ENCODE results near the gene ADAMTSL1.
"Not testable (repeated sequence)": the region's sequence is repeated elsewhere in the genome, so short reads cannot be mapped to it uniquely, and the experiment has no call there.

The ADAMTSL1 gene

DNA sequence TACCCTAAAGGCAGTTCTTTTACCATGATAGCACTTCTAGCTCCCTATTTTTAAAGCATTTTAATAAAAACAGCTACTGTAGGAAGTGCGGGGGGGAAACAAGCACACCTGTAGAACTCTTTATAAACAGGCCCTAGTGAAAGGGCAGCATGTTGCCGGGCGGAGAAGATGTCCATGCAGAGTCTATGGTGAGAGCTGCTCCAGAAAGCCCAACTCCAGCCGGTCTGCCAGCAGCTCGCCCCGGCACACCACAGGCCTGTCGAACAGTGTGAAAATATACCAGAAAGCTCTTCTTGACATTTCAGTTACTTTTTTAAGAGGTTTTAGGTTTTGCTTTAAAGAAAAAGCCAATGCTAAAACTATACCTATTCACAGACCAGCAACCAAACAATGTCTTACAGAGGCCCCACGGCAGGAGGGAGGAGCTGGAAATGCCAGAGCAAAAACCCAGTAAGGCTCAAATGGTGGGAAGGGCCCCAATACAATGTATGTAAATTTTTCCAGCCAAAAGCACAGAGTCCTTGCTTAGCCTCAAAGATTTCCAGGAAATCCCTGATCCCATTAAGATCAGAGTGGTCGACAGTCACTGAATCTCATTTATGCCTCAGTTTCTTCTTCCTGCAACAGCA, 437.9 kb downstream of the ADAMTSL1 start:
- Histone ChIP-seq H3K27me3 (ENCODE audit: low read depth) (no peaks in the 10 kb centered on the region), H3K4me1 (no peaks in the 10 kb centered on the region), H3K9me3 (no peaks in the 10 kb centered on the region), H3K4me3 (no peak overlapping the region), H3K36me3 (replicated peaks) (no peaks in the 10 kb centered on the region)
- in situ Hi-C loops (cut with MboI; ENCODE audit: low sequenced_read_pairs), result no loop called here
- no peak for DNase-seq (ENCODE audit: low spot score in 2 of 2)

DNA sequence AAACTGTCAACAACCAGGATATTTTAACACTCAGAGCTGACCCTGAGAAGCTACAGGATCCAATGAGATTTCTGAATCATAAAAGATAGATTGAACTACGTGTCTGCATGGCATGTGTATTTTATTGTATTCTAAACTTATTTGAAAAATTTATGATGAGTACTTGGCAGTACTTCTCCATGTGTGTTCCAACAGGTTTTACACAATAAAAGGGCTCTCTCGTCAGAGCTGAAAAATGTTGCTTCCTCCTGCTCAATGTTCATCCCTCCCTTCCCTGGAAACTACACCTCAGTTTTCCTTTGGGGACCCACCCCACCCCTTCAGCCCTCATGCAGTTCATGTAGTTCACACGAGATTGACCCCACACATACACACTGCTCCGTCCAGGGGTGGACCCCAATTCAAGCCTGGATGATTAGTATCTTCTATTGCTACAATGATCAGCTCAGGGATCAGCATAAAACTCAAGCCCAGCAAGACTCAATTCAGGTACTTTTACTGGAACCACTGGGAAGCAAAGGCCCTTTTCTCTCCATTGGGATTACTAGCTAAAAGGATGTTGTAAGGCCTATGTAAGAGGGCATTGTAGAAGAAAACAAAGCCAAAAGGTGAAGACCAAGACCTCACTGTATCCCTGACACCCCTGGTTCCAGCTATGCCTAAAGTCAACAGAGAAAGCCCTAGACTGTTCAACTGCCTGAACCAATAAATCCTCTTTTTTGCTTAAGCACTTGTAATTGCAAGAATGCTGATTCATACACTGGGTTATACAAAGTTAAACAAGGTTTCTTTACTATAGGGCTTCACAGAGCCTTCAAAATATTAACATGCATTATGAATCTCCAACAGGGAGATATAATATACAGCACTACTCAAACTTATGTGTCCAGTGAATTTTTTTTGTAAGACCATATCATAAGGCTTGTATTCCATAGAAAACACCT, 446.5 kb downstream of the ADAMTSL1 start:
- no peaks in the 10 kb centered on the region for H3K4me1 ChIP-seq
- in situ Hi-C loops (cut with MboI; ENCODE audit: low sequenced_read_pairs), result no loop called here
- H3K36me3 ChIP-seq (replicated peaks), result no peaks in the 10 kb centered on the region
- no peaks in the 10 kb centered on the region for H3K27me3 ChIP-seq (ENCODE audit: low read depth)
- no peaks in the 10 kb centered on the region for H3K9me3 ChIP-seq
- no peak for DNase-seq (ENCODE audit: low spot score in 2 of 2)
- H3K4me3 ChIP-seq, result no peak overlapping the region

DNA sequence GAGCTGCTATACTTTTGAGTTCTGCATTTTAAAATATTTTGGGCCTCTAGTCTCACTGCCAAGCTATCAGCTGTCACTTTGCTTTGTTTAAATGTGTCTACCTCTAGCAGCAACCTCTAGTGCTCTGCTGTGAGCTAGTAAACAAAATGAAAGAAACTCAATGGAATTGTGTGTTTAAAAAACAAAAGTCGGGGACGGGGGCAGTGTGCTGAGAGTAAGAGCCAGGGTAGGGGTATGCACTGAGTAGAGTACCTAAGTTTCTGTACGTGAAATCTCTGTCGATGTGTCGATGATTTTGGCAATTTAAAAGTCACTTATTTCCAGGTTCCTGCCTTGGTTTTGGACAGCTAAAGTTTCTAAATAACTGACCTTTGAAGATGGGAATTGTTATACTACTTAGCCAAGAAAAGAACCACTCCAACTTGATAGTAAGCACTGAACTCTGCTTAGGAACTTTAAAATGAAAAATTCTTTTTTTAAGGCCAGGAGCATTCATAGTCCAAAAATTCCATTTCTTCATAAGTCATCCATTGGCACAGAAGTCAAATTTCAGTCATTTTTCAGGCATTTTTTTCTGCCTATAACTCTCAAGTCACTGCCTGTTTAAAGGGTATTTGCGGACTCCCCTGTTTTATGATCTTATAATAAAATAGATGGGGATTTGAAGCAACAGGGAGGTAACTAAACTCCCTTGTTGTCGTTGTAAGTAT, 447.6 kb downstream of the ADAMTSL1 start:
- no peaks in the 10 kb centered on the region for H3K4me1 ChIP-seq
- no peaks in the 10 kb centered on the region for H3K36me3 ChIP-seq (replicated peaks)
- no peak overlapping the region for H3K4me3 ChIP-seq
- DNase-seq (ENCODE audit: low spot score in 2 of 2), result no peak
- H3K27me3 ChIP-seq (ENCODE audit: low read depth), result no peaks in the 10 kb centered on the region
- in situ Hi-C loops (cut with MboI; ENCODE audit: low sequenced_read_pairs), result no loop called here
- no peaks in the 10 kb centered on the region for H3K9me3 ChIP-seq

DNA sequence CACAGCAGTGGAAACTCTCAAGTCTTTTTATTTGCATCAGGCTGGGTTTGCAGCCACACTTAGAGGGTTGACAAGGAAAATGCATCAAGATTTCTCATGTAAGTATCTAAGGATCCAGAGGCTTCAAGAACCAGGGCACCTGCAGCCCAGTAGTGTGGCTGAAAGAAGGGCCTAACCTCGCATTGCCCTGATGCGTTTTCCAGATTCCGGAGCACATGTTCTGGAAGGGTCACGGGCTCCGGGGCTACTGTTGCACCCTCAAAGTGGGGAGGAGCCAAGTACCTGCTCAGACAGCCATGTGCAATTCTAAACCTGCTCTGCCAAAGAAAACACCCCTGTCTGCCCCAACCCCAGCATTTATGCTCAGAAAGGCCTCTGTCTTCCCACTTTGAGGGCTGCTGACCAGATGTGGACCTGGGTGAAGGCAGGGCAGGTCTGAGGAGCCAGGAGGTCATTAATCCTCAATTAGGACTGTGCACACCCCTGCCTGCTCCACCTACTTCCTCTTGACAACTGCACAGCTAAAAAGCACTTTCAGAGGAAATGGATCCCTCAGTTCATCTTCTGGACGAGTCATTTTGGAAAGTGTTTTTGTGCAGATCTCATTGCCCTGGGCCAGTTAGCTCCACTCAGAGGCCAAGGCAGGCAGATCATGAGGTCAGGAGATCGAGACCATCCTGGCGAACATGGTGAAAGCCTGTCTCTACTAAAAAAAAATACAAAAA, 448.4 kb downstream of the ADAMTSL1 start:
- Histone ChIP-seq H3K27me3 (ENCODE audit: low read depth) (no peaks in the 10 kb centered on the region), H3K4me3 (no peak overlapping the region), H3K4me1 (no peaks in the 10 kb centered on the region), H3K36me3 (replicated peaks) (no peaks in the 10 kb centered on the region), H3K9me3 (no peaks in the 10 kb centered on the region)
- in situ Hi-C loops (cut with MboI; ENCODE audit: low sequenced_read_pairs), result no loop called here
- no peak for DNase-seq (ENCODE audit: low spot score in 2 of 2)

DNA sequence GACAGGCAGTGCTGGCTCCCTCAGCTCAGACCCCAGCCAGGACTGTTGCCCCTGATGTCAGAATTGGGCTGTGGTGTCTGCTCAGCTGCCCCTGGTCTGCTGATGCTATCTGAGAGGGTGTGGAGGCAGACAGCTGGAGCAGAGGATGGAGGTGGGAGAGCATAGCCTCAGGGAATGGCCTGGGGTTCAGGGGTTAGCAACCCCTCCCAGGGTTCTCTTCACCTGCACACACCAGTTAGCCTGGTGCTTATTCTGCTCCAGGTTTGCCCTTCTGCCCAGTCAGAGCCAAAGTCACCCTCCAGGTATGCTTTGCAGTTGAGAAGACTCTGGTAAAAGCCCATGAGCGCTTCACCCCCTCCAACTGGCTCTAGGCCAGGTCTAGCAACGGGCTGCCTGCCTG, 449.2 kb downstream of the ADAMTSL1 start:
- no peaks in the 10 kb centered on the region for H3K27me3 ChIP-seq (ENCODE audit: low read depth)
- no peak overlapping the region for H3K4me3 ChIP-seq
- H3K9me3 ChIP-seq, result no peaks in the 10 kb centered on the region
- H3K4me1 ChIP-seq, result no peaks in the 10 kb centered on the region
- no peak for DNase-seq (ENCODE audit: low spot score in 2 of 2)
- in situ Hi-C loops (cut with MboI; ENCODE audit: low sequenced_read_pairs), result no loop called here
- no peaks in the 10 kb centered on the region for H3K36me3 ChIP-seq (replicated peaks)

DNA sequence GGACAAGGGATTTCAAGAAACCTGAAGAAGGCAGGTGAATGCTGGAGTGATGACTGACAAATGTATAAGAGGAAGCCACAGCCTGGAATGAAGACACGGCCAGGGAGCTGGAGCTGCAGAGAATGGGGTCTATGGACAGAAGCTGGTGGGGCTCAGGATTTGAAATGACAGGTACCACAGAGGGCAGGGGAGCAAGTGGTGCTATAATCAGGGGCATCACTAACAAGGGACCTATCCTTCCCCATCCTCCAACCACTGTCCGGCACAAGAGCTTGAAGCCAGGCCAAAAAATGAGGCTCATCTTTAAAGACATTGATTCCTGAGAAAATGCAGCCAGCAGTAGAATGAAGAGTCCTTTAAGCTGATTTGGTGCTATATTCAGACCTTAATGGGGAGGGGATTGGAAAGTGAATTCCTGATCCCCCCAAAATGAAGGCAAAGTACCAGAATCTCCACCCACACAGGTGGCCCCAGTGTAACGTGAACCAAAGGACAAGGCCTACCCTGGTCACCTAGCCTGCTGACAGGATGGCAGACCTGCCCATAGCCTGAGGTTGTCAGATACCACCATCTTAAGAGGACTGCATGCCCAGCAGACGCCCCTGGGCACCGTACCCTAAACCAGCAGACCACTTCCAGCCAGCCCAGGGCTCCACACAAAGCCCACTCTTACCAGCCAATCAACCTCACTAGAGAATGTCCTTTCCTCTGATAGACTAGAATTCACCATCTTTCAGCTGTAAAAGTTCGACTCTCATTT, 449.9 kb downstream of the ADAMTSL1 start:
- Histone ChIP-seq H3K27me3 (ENCODE audit: low read depth) (no peaks in the 10 kb centered on the region), H3K4me1 (no peaks in the 10 kb centered on the region)

DNA sequence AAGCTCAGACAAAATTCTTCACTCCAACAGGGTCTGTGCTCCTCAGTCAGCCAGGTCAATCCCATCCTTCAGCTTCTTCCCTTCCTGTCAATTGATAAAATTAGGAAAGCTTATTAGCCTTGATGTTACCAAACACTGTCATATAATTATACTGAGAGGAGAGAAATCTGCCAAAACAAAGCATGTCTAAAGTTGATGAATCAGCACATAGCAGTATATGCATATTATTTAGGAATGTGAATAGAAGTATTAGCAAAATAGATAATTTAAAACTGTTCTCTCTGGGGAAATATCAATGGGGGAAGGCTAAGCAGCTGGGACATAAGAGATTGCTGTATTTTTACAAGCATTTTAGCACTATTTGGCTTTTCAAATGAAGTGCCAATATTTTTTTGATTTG, 451.9 kb downstream of the ADAMTSL1 start:
- Histone ChIP-seq H3K4me1 (no peaks in the 10 kb centered on the region), H3K4me3 (no peak overlapping the region), H3K9me3 (no peaks in the 10 kb centered on the region), H3K27me3 (ENCODE audit: low read depth) (no peaks in the 10 kb centered on the region), H3K36me3 (replicated peaks) (no peaks in the 10 kb centered on the region)
- in situ Hi-C loops (cut with MboI; ENCODE audit: low sequenced_read_pairs), result no loop called here
- DNase-seq (ENCODE audit: low spot score in 2 of 2), result no peak

More for the DNA sequence above, 449.9 kb downstream of the ADAMTSL1 start:
- no peaks in the 10 kb centered on the region for H3K9me3 ChIP-seq
- DNase-seq (ENCODE audit: low spot score in 2 of 2), result no peak
- H3K36me3 ChIP-seq (replicated peaks), result no peaks in the 10 kb centered on the region
- H3K4me3 ChIP-seq, result no peak overlapping the region
- in situ Hi-C loops (cut with MboI; ENCODE audit: low sequenced_read_pairs), result no loop called here

DNA sequence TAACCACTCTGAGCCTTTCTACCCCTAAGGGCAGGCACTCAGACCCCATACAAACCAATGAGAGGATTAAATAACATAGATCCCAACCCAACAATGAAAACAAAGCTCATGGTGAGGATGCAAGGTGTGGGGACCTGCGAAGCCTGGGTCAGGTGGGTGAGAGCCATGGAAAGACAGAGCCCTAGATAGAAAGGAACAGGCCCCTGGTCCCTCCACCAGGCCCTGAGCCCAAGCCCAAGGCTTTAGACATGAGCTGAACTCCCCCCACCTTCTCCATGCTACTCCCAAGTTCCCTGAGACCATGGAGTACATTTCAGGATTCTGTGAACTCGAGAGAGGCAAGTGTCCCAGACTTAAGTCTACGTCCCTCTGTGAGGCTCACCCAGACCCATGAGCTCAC, 452.6 kb downstream of the ADAMTSL1 start:
- in situ Hi-C loops (cut with MboI; ENCODE audit: low sequenced_read_pairs), result no loop called here
- H3K9me3 ChIP-seq, result no peaks in the 10 kb centered on the region
- H3K4me3 ChIP-seq, result no peak overlapping the region
- H3K36me3 ChIP-seq (replicated peaks), result no peaks in the 10 kb centered on the region
- no peaks in the 10 kb centered on the region for H3K27me3 ChIP-seq (ENCODE audit: low read depth)
- DNase-seq (ENCODE audit: low spot score in 2 of 2), result no peak
- H3K4me1 ChIP-seq, result no peaks in the 10 kb centered on the region

DNA sequence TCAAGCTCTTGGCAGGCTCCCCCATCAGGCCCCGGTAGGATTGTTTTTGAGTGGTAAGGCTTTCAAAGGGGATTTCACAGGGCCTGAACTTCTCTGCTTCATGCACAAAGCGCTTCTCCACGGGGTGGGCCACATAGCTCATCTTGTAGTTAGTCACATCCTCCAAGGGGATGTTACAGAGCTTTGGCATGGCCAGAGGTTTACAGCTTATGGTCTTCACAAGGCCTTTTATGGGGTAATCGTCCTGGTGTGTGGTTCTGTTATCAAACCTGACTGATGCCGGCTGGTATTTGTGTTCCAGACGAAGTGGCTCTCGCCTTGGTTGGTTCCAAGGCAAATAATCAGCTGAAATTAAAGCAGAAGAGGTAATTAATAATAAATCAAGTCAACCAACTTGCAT, 454.8 kb downstream of the ADAMTSL1 start:
- no peaks in the 10 kb centered on the region for H3K36me3 ChIP-seq (replicated peaks)
- DNase-seq (ENCODE audit: low spot score in 2 of 2), result no peak
- no peaks in the 10 kb centered on the region for H3K9me3 ChIP-seq
- H3K27me3 ChIP-seq (ENCODE audit: low read depth), result no peaks in the 10 kb centered on the region
- H3K4me3 ChIP-seq, result no peak overlapping the region
- in situ Hi-C loops (cut with MboI; ENCODE audit: low sequenced_read_pairs), result no loop called here
- no peaks in the 10 kb centered on the region for H3K4me1 ChIP-seq

DNA sequence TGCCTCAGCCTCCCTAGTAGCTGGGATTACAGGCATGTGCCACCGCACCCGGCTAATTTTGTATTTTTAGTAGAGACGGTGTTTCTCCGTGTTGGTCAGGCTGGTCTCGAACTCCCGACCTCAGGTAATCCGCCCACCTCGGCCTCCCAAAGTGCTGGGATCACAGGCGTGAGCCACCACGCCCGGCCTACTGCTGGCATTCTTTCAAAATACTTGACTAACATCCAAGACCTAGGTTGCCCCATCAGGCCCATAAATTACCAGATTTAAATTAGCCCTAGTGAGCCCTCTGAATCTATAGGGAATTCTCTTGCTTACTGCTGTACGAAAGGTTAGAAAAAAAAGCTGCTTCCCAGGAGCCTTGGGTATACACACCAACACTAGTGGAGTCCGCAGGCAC, 456.7 kb downstream of the ADAMTSL1 start:
- H3K27me3 ChIP-seq (ENCODE audit: low read depth); in situ Hi-C loops (cut with MboI; ENCODE audit: low sequenced_read_pairs); H3K4me3 ChIP-seq; H3K9me3 ChIP-seq; H3K36me3 ChIP-seq (replicated peaks); H3K4me1 ChIP-seq: not testable (repeated sequence)
- peak; percentile 59 to 70 for DNase-seq (ENCODE audit: low spot score in 2 of 2)

DNA sequence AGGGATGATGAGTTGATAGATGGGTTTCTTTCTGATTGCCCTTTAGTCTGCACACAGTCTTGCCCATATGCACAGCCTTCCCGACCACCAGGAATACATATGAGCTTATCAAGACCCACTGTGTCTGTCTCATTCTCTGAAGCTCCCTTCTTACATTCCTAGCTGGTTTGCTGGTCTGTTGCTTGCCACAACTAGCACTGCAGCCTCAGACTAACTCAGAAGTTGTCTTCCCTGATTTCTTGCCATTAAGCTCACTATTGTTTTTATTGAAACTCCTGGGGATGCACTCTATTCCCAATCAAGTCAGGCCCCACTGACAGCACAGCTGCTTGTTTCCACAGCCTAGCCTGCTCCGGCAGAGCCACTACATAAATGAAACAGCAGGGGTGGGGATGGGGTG, 461.6 kb downstream of the ADAMTSL1 start:
- Histone ChIP-seq H3K9me3 (no peaks in the 10 kb centered on the region), H3K36me3 (replicated peaks) (no peaks in the 10 kb centered on the region), H3K27me3 (ENCODE audit: low read depth) (no peaks in the 10 kb centered on the region), H3K4me3 (no peak overlapping the region), H3K4me1 (no peaks in the 10 kb centered on the region)
- in situ Hi-C loops (cut with MboI; ENCODE audit: low sequenced_read_pairs), result no loop called here
- DNase-seq (ENCODE audit: low spot score in 2 of 2), result no peak

DNA sequence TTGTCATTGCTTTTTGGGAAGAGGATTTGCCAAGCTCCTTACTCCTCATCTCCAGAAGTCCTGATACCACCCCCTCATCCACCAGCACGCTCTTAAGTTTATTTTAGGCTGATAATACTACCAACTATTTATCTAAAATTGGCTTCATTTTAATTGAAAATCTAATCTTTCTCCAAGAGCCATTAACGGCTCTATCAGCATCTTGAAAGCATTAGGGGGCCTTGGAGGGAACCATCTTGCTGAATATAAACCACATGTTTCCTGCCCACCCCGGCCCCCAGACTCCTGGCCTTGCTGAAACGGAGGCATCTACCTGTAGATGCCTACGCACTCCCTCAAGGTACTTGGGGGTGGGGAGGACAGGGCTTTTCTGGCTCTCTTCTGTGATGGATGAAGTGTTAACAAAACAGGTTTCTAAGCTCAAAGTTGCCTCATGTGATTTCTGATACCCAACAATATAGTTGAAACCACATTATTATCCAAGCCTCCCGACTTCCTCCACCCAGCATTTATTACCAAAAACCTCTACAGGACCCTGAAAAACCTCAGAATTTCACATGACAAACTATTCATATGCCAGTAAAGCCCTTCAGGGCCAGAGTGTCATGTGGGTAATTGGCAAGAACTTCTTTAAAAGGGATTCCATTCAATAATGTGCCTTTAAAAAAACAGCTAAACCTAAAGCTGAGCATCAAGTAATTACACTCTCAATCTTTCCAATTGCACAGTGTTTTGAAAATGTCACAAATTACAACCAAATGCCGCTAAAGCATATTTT, 462.3 kb downstream of the ADAMTSL1 start:
- no peaks in the 10 kb centered on the region for H3K36me3 ChIP-seq (replicated peaks)
- no peaks in the 10 kb centered on the region for H3K4me1 ChIP-seq
- H3K4me3 ChIP-seq, result no peak overlapping the region
- no peaks in the 10 kb centered on the region for H3K27me3 ChIP-seq (ENCODE audit: low read depth)
- no peak for DNase-seq (ENCODE audit: low spot score in 2 of 2)
- in situ Hi-C loops (cut with MboI; ENCODE audit: low sequenced_read_pairs), result no loop called here
- H3K9me3 ChIP-seq, result no peaks in the 10 kb centered on the region

Data from HAP-1 (cell line).